Measurements from ENCODE around the gene STAU1. TPM values are rescaled to one million over a fixed set of nuclear protein-coding genes. Genes with fewer than 3 reads are reported as not detected.
"Not testable (repeated sequence)": the region's sequence is repeated elsewhere in the genome, so short reads cannot be mapped to it uniquely, and the experiment has no call there.

STAU1 gene
- total and polyA plus RNA-seq, 2 donors (not counting 1 experiment from before 2014, with no cell fraction given) = 48.1 to 79.8 TPM

- TF ChIP-seq EZH2 (IDR thresholded peaks at IDR 0.05; ENCODE audit: low read length, missing control alignments) (no peak), CTCF (conservative IDR thresholded peaks at IDR 0.05 in 1 of 2, IDR thresholded peaks at IDR 0.05 in 1 of 2; ENCODE audit: low read depth in 1 of 2, low read length in 2 of 2) (no peak)
- Histone ChIP-seq H3K9me3 (ENCODE audit: control insufficient read depth, insufficient read depth, low read depth, low read length) (no peaks in the 10 kb centered on the region), H3K79me2 (ENCODE audit: control insufficient read depth, insufficient read depth, low read length) (no peaks in the 10 kb centered on the region), H3K9ac (ENCODE audit: insufficient read depth, low read length) (no peak overlapping the region), H3K27me3 (ENCODE audit: control insufficient read depth, insufficient read depth, low read length) (no peaks in the 10 kb centered on the region), H2AFZ (ENCODE audit: low read length) (no peak overlapping the region), H3K36me3 (ENCODE audit: control insufficient read depth, insufficient read depth, low read length) (peaks cover 2% of the 10 kb centered on the region), H3K4me3 (replicated peaks in 1 of 4; ENCODE audit: control extremely low read depth in 1 of 4, insufficient read depth in 1 of 4, low read depth in 3 of 4, low read length in 4 of 4) (no peak overlapping the region), H3K27ac (ENCODE audit: insufficient read depth, low read length) (no peak overlapping the region), H3K4me1 (ENCODE audit: control insufficient read depth, extremely low read depth, insufficient read depth, low read length) (no peaks in the 10 kb centered on the region), H3K4me2 (ENCODE audit: extremely low read depth, insufficient read depth, low read length) (no peak overlapping the region), H4K20me1 (ENCODE audit: control insufficient read depth, extremely low read depth, insufficient read depth, low read length) (no peaks in the 10 kb centered on the region)
- peak in 1 of 2 donors; percentile 61 for DNase-seq (ENCODE audit: low read depth in 2 of 2)
These were observed 75.4 kb downstream of the STAU1 start for GRCh38 chr20:49112596-49113274.

- H3K9ac ChIP-seq (ENCODE audit: insufficient read depth, low read length) = no peak overlapping the region
- no peaks in the 10 kb centered on the region for H3K4me1 ChIP-seq (ENCODE audit: control insufficient read depth, extremely low read depth, insufficient read depth, low read length)
- H2AFZ ChIP-seq (ENCODE audit: low read length) = no peak overlapping the region
- TF ChIP-seq CTCF (conservative IDR thresholded peaks at IDR 0.05 in 1 of 2, IDR thresholded peaks at IDR 0.05 in 1 of 2; ENCODE audit: low read depth in 1 of 2, low read length in 2 of 2) (no peak), EZH2 (IDR thresholded peaks at IDR 0.05; ENCODE audit: low read length, missing control alignments) (no peak)
- no peaks in the 10 kb centered on the region for H3K9me3 ChIP-seq (ENCODE audit: control insufficient read depth, insufficient read depth, low read depth, low read length)
- no peaks in the 10 kb centered on the region for H3K79me2 ChIP-seq (ENCODE audit: control insufficient read depth, insufficient read depth, low read length)
- H4K20me1 ChIP-seq (ENCODE audit: control insufficient read depth, extremely low read depth, insufficient read depth, low read length) = no peaks in the 10 kb centered on the region
- H3K36me3 ChIP-seq (ENCODE audit: control insufficient read depth, insufficient read depth, low read length) = peaks cover 2% of the 10 kb centered on the region
- H3K27ac ChIP-seq (ENCODE audit: insufficient read depth, low read length) = no peak overlapping the region
- H3K4me2 ChIP-seq (ENCODE audit: extremely low read depth, insufficient read depth, low read length) = no peak overlapping the region
- H3K27me3 ChIP-seq (ENCODE audit: control insufficient read depth, insufficient read depth, low read length) = no peaks in the 10 kb centered on the region
- DNase-seq (ENCODE audit: low read depth in 2 of 2) = no peak
- H3K4me3 ChIP-seq (replicated peaks in 1 of 4; ENCODE audit: control extremely low read depth in 1 of 4, insufficient read depth in 1 of 4, low read depth in 3 of 4, low read length in 4 of 4) = no peak overlapping the region
These were observed 77.1 kb downstream of the STAU1 start for GRCh38 chr20:49110767-49111694.

DNA sequence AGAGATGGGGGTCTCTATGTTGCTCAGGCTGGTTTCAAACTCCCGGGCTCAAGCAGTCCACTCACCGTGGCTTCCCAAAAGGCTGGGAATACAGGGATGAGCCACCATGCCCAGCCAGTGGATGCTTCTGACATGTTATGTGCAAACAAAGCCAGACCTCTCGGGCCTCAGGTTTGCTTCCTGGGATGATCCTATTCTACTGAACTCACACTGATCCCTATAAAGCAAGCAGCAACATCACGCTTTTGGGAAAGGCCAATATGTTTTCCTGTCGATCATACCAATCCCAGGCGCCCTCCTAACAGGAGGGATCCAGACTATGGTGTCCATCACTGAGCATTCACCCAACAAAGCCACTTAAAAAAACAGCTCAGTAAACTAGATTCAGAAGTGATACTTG lies 81.8 kb downstream of the STAU1 start:
- Histone ChIP-seq H3K79me2 (ENCODE audit: control insufficient read depth, insufficient read depth, low read length) (no peaks in the 10 kb centered on the region), H3K27me3 (ENCODE audit: control insufficient read depth, insufficient read depth, low read length) (no peaks in the 10 kb centered on the region), H4K20me1 (ENCODE audit: control insufficient read depth, extremely low read depth, insufficient read depth, low read length) (no peaks in the 10 kb centered on the region), H3K36me3 (ENCODE audit: control insufficient read depth, insufficient read depth, low read length) (peaks cover 8% of the 10 kb centered on the region), H3K4me3 (replicated peaks in 1 of 4; ENCODE audit: control extremely low read depth in 1 of 4, insufficient read depth in 1 of 4, low read depth in 3 of 4, low read length in 4 of 4) (no peak overlapping the region), H3K9me3 (ENCODE audit: control insufficient read depth, insufficient read depth, low read depth, low read length) (no peaks in the 10 kb centered on the region), H3K4me1 (ENCODE audit: control insufficient read depth, extremely low read depth, insufficient read depth, low read length) (no peaks in the 10 kb centered on the region), H3K4me2 (ENCODE audit: extremely low read depth, insufficient read depth, low read length) (no peak overlapping the region), H2AFZ (ENCODE audit: low read length) (no peak overlapping the region), H3K27ac (ENCODE audit: insufficient read depth, low read length) (no peak overlapping the region), H3K9ac (ENCODE audit: insufficient read depth, low read length) (no peak overlapping the region)
- TF ChIP-seq CTCF (conservative IDR thresholded peaks at IDR 0.05 in 1 of 2, IDR thresholded peaks at IDR 0.05 in 1 of 2; ENCODE audit: low read depth in 1 of 2, low read length in 2 of 2) = no peak
- no peak for TF ChIP-seq EZH2 (IDR thresholded peaks at IDR 0.05; ENCODE audit: low read length, missing control alignments)
- DNase-seq (ENCODE audit: low read depth in 2 of 2) = no peak

DNA sequence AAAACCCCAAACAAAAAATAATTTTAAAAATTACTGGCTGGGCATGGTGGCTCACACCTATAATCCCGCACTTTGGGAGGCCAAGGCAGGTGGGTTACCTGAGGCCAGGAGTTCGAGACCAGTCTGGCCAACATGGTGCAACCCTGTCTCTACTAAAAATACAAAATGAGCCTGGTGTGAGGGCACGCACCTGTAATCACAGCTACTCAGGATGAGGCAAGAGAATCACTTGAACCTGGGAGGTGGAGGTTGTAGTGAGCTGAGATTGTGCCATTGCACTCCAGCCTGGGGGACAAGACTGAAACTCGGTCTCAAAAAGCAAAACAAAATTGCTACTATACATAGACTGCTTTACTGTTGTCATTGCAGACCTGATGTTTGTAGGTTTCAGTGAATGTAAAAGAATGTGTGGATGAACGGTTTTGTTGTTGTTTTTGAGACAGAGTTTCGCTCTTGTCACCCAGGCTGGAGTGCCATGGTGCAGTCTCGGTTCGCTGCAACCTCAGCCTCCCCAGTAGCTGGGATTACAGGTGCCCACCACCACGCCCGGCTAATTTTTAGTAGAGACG lies 83.1 kb downstream of the STAU1 start:
- H3K4me1 ChIP-seq (ENCODE audit: control insufficient read depth, extremely low read depth, insufficient read depth, low read length); H3K9ac ChIP-seq (ENCODE audit: insufficient read depth, low read length); H3K4me3 ChIP-seq (replicated peaks in 1 of 4; ENCODE audit: control extremely low read depth in 1 of 4, insufficient read depth in 1 of 4, low read depth in 3 of 4, low read length in 4 of 4); H3K27me3 ChIP-seq (ENCODE audit: control insufficient read depth, insufficient read depth, low read length); H3K79me2 ChIP-seq (ENCODE audit: control insufficient read depth, insufficient read depth, low read length); H4K20me1 ChIP-seq (ENCODE audit: control insufficient read depth, extremely low read depth, insufficient read depth, low read length); H3K27ac ChIP-seq (ENCODE audit: insufficient read depth, low read length); H3K36me3 ChIP-seq (ENCODE audit: control insufficient read depth, insufficient read depth, low read length); DNase-seq (ENCODE audit: low read depth in 2 of 2); H3K4me2 ChIP-seq (ENCODE audit: extremely low read depth, insufficient read depth, low read length); H3K9me3 ChIP-seq (ENCODE audit: control insufficient read depth, insufficient read depth, low read depth, low read length); H2AFZ ChIP-seq (ENCODE audit: low read length): not testable (repeated sequence)

All from fibroblast of lung (primary cell).